CD4-positive, alpha-beta T cell (primary cell): ENCODE results near the gene FBXW12. TPM values are rescaled to one million over a fixed set of nuclear protein-coding genes. Genes with fewer than 3 reads are reported as not detected.

Experiments used
- ATAC-seq: fragments of 200-7000 bp; cut with Tn5 transposase; one replicate; pipeline ENCODE4 v1.10.0; 2022; ENCODE audit warnings: mild to moderate bottlenecking; ENCODE audit not compliant: poor library complexity
- CTCF ChIA-PET: fragments of 350-600 bp; sonication (Branson Sonifier 250); formaldehyde crosslinking; loops from one replicate; lab custom pipeline; 2021; ENCODE audit warnings: antibody characterized with exemption, inconsistent platforms; lab: Charles Lee
- POLR2A ChIA-PET: fragments of 350-600 bp; sonication (Branson Sonifier 250); formaldehyde crosslinking; loops from one replicate; lab custom pipeline; 2021; ENCODE audit warnings: antibody characterized with exemption, inconsistent platforms; lab: Charles Lee
- DNase-seq, 14 experiments: peaks; one replicate each; pipeline ENCODE4 v3.0.0-alpha.2; 2013 to 2020; ENCODE audit warnings: mixed read lengths in 2 of 14
- H3K27ac ChIP-seq, 2 donors: one replicate each; pipeline versions ENCODE4 v1.5.1 to v1.7.0; 2013; ENCODE audit warnings: low read length in 2 of 2, low read depth in 1 of 2, mild to moderate bottlenecking in 1 of 2
- H3K27me3 ChIP-seq, 2 experiments: 1 replicate in 1 of 2; 2 replicates in 1 of 2; pipeline versions ENCODE4 v1.6.1 to v1.7.0; 2013; ENCODE audit warnings: low read length in 2 of 2, control low read depth in 1 of 2, mild to moderate bottlenecking in 1 of 2, moderate library complexity in 1 of 2; ENCODE audit not compliant: insufficient read depth in 2 of 2, control insufficient read depth in 1 of 2
- H3K36me3 ChIP-seq: one replicate; pipeline ENCODE4 v1.6.1; 2013; ENCODE audit warnings: low read length, control low read depth; ENCODE audit not compliant: insufficient read depth
- H3K4me1 ChIP-seq: one replicate; pipeline ENCODE4 v1.6.1; 2013; ENCODE audit warnings: low read length, control low read depth; ENCODE audit not compliant: insufficient read depth
- H3K4me3 ChIP-seq: one replicate; pipeline ENCODE4 v1.5.1; 2013; ENCODE audit warnings: mild to moderate bottlenecking, low read length, moderate library complexity
- H3K9me3 ChIP-seq, 2 experiments: 1 replicate in 1 of 2; 2 replicates in 1 of 2; pipeline versions ENCODE4 v1.6.1 to v1.7.0; 2013; ENCODE audit warnings: low read length in 2 of 2, mild to moderate bottlenecking in 2 of 2, control low read depth in 1 of 2, moderate library complexity in 1 of 2; ENCODE audit not compliant: control insufficient read depth in 1 of 2, insufficient read depth in 1 of 2
- H3K27ac Mint-ChIP-seq: one replicate; pipeline ENCODE4 v1.8.0; 2020; ENCODE audit warnings: mixed read lengths
- H3K27me3 Mint-ChIP-seq: one replicate; pipeline ENCODE4 v1.8.0; 2021; ENCODE audit warnings: mixed read lengths
- H3K36me3 Mint-ChIP-seq: one replicate; pipeline ENCODE4 v1.8.0; 2021; ENCODE audit warnings: low read depth, mixed read lengths
- H3K4me1 Mint-ChIP-seq: one replicate; pipeline ENCODE4 v1.8.0; 2021; ENCODE audit warnings: low read depth, mixed read lengths
- H3K4me3 Mint-ChIP-seq: one replicate; pipeline ENCODE4 v1.8.0; 2020; ENCODE audit warnings: mild to moderate bottlenecking, mixed read lengths
- H3K9me3 Mint-ChIP-seq: one replicate; pipeline ENCODE4 v1.8.0; 2020; ENCODE audit warnings: mixed read lengths
- intact Hi-C, 2 experiments: fragments of 100-400 bp; cut with DNase I in 1 of 2; cut with micrococcal nuclease in 1 of 2; formaldehyde crosslinking; loops; one replicate each; pipeline versions ENCODE4 v1.15.1 to v1.9.0; 2023 to 2025; cut with DNase I, micrococcal nuclease
- total RNA-seq, 174 experiments: library from RNA in 2 of 174; stranded (reverse) in 2 of 174; gene quantifications; one replicate each; pipeline ENCODE4 v1.2.3 and lab custom pipeline; 2021 to 2026
- TF ChIP-seq, protein P1 (sequence below): fragments of 200-600 bp; IDR thresholded peaks from one replicate; pipeline ENCODE4 v1.8.0; 2022; ENCODE audit warnings: antibody characterized with exemption, mild to moderate bottlenecking

The FBXW12 gene
- total RNA-seq, 2 experiments from 2014 or later, result not detected

DNA sequence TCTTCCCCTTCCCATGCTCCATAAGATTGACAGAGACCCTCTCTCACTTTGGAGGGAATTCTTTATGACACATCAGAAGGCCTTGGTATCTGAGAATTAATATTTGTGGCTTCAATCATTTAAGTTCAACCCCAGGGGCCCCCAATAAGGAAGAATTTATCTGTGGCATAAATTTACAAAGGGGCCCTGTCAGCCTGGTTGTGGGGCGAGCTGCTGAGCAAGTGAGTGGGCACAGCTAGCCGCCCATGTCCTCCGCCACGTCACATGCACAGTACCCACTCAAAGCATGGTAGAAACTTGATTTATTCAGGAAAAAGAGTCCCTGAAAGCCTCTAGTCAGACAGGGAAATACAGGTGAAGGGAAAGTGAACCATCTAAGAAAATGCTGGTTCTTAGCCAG lies 44.5 kb downstream of the FBXW12 start:
- H3K4me3 ChIP-seq, result no peak overlapping the region
- Mint-ChIP-seq H3K9me3 (no peaks in the 10 kb centered on the region), H3K36me3 (no peaks in the 10 kb centered on the region), H3K27ac (no peak overlapping the region), H3K27me3 (no peaks in the 10 kb centered on the region), H3K4me1 (no peaks in the 10 kb centered on the region), H3K4me3 (no peak overlapping the region)
- no peaks in the 10 kb centered on the region for H3K36me3 ChIP-seq
- no peaks in the 10 kb centered on the region for H3K9me3 ChIP-seq
- TF ChIP-seq, protein P1, sequence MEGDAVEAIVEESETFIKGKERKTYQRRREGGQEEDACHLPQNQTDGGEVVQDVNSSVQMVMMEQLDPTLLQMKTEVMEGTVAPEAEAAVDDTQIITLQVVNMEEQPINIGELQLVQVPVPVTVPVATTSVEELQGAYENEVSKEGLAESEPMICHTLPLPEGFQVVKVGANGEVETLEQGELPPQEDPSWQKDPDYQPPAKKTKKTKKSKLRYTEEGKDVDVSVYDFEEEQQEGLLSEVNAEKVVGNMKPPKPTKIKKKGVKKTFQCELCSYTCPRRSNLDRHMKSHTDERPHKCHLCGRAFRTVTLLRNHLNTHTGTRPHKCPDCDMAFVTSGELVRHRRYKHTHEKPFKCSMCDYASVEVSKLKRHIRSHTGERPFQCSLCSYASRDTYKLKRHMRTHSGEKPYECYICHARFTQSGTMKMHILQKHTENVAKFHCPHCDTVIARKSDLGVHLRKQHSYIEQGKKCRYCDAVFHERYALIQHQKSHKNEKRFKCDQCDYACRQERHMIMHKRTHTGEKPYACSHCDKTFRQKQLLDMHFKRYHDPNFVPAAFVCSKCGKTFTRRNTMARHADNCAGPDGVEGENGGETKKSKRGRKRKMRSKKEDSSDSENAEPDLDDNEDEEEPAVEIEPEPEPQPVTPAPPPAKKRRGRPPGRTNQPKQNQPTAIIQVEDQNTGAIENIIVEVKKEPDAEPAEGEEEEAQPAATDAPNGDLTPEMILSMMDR, result no peak
- H3K27ac ChIP-seq, result no peak overlapping the region
- DNase-seq (no peak), ATAC-seq (no peak)
- ChIA-PET POLR2A (no interaction called here), CTCF (interaction anchor here (1.4 to 2.3 kb wide), 2 partner anchors 16 to 19 kb away, joined by 4 to 14 read pairs; no protein-coding TSS in a partner anchor)
- intact Hi-C loops, result no loop called here
- H3K27me3 ChIP-seq, result no peaks in the 10 kb centered on the region
- no peaks in the 10 kb centered on the region for H3K4me1 ChIP-seq

DNA sequence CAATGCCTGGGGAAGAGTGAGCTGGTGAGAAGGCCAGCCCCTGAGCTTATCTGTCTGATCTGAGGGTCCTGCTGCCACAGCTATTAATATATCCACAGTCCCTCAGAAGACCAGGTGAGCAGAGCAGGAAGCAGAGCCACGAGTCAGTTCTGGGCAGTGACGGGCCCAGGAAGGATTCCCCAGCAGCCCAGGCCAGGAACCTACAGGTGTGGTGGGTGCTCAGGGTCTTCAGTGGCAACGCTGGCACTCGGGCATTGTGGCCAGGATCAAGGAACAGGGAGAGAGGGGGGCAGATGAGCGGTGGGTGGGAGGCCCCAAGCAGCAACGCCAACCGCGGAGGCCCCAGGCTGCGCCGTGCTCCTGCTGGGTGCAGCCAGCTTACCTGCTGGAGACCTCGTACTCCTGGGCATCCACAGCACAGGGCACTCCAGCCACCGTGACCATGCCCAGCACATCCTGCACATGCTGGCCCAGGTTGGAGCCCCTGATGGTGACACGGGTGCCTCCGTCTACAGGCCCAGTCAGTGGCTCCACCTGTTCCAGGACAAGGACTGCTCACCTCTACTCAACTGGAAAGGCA lies 45.6 kb downstream of the FBXW12 start:
- TF ChIP-seq, protein P1, result no peak
- ChIA-PET POLR2A (no interaction called here), CTCF (no interaction called here)
- DNase-seq (no peak), ATAC-seq (no peak)
- Mint-ChIP-seq H3K27ac (no peak overlapping the region), H3K27me3 (no peaks in the 10 kb centered on the region), H3K36me3 (no peaks in the 10 kb centered on the region), H3K4me1 (no peaks in the 10 kb centered on the region), H3K4me3 (no peak overlapping the region), H3K9me3 (no peaks in the 10 kb centered on the region)
- Histone ChIP-seq H3K36me3 (no peaks in the 10 kb centered on the region), H3K4me3 (no peak overlapping the region), H3K9me3 (no peaks in the 10 kb centered on the region), H3K4me1 (no peaks in the 10 kb centered on the region), H3K27me3 (no peaks in the 10 kb centered on the region), H3K27ac (no peak overlapping the region)
- intact Hi-C loops, result no loop called here

DNA sequence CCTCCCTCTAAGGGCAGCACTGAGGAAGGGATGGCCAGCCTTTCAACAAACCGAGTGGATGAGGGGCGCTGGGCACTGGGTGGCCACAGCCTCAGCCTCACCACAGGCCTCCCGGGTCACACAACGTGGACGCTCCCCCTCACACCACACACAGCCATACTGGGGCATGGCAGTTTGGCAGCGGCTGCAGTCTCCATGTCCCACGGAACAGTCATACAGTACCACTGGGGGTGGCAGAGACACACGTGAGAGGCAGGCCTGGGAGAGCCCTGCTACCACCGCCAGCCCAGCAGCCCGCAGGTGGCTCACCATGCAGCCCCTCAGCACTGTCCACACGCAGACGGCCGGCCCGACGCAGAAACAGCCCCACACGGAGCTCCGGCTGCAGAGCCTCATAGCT lies 46.1 kb downstream of the FBXW12 start:
- ATAC-seq (no peak), DNase-seq (no peak)
- ChIA-PET POLR2A (no interaction called here), CTCF (no interaction called here)
- Mint-ChIP-seq H3K4me1 (no peaks in the 10 kb centered on the region), H3K9me3 (no peaks in the 10 kb centered on the region), H3K36me3 (no peaks in the 10 kb centered on the region), H3K4me3 (no peak overlapping the region), H3K27ac (no peak overlapping the region), H3K27me3 (no peaks in the 10 kb centered on the region)
- Histone ChIP-seq H3K36me3 (no peaks in the 10 kb centered on the region), H3K4me3 (no peak overlapping the region), H3K9me3 (no peaks in the 10 kb centered on the region), H3K27ac (no peak overlapping the region), H3K4me1 (no peaks in the 10 kb centered on the region), H3K27me3 (no peaks in the 10 kb centered on the region)
- intact Hi-C loops, result no loop called here
- TF ChIP-seq, protein P1, result no peak
